T-helper 22 cell (primary cell): ENCODE data around the gene NDUFB11.

ENCODE experiments used
- DNase-seq: peaks from one replicate; pipeline ENCODE4 v3.0.0-alpha.2; 2020; ENCODE audit warnings: low read depth

NDUFB11 gene

DNA sequence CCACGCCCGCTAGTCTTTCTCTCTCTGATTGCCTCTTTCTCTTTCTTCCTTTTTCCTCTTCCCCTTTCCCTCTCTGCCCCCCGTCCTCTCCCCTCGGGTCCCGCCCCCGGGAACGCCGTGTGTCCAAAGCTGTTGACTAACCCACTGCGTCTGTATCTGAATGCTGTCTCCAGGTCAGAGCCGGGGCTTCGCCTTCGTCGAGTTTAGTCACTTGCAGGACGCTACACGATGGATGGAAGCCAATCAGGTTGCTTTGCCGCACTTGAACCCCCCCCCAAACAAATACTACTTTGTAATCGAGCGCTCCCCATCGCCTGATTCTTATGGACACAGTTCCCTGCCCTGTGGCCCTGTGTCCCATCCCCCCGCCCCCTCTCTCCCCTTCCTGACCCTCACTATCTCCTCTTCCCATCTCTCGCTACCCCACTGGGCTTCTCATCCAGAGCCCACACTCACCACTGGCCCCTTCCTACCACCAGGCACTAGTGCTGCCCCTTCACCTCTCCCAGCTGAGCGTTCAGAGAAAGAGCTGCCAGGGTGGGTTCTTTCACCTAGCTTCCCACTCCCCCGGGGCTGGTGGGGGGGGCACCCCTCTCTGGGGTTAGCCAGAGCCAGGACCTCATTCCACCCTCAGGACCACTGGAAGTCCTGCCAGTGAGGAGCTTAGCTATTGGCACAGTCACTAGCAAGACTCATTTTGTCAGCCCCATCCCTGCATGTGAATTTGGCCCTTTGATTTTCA is 30.5 kb upstream of the NDUFB11 start:
- no peak for DNase-seq

DNA sequence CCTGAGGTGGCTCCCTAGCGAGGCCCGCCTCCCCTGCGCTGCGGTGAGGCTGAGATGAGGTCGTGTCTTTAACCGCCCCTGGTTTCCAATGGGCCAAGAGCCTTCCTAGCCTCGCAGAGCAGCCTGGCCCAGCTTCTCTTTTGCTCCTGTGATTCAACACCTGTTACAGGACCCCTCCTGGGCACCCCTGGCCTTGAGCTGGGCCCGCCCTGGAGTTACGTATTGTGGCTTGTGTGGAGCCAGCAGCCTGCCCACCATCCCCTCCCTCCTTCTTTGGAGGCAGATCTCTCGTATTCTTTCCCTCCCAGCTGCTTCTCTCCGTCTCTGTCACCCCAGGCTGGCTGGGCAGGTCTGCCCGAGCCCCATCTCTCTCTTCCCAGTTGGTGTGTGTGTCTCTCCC is 29.9 kb upstream of the NDUFB11 start:
- no peak for DNase-seq

DNA sequence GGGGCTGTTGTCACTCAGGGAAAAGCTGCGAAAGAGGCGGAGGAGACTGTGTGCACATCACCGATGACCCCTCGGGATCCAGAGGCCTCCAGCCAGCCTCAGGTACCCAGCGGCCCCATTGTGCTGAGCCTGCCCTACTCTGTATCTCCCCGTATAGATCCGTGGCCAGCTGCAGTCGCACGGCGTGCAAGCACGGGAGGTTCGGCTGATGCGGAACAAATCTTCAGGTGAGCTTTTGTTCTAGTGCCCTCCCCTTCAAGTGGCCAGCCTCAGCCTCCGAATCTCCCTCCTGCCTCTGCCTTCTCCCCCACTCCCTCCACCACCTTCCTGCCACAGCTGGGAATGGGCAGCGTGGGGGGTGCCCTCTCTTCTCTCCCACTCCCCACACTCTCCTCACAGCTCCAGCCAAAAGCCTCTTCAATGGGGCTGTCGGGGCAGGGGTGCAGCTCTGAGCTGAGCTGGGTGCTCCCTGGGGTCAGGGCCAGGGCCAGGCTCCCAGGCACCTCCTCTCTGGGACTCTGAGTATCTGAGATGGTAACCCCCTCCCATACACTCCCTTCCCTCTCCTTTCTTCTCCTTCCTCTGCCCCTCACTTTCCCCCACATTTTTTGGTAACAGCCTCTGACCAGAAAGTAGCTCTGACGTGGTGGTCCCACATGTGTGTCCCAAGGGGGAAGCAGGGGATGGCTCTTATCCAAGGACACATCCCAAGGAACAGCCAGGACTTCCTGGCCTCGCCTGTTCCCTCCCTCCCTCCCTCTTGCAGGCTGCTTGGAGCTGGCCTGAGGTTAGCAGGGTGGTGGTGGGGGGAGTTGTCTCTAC is 28.7 kb upstream of the NDUFB11 start:
- no peak for DNase-seq

DNA sequence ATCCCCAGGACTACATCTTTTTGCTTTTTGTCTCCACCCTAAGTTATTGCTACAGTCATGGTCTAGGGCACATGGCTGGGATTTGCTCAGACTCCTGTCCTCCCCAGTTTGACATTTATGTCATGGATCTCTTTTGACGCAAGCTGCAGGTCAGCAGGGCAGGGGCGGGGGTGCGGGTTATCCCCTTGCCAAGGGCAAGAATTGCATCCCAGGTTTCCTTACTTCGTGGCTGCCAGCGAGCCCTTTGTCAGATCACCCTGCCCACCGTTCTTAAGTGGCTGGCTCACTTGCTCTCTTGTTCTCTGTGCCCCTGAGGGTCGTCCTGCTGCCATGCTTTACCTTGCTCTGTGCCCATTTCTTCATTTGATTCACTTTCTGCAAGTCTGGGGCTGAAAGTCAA is 28.0 kb upstream of the NDUFB11 start:
- no peak for DNase-seq

DNA sequence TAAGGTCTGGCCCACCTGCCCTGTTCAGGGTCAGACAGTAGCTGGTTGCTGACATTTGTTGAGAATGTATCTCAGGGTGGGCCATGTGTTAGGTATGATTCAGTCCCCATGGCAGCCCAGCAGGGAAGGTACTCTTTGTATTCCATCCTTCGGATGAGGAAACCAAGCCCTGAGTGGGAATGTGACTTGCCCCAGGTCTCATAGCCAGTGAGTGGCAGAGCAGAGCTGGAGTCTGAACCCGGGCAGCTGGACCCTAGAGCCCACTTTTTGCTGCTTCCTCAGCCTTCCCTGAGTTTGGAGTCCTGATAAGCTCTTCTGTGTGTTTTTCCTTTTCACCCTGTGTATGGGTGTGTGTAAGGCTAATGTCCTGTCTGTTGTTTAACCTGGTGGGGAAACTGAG is 27.5 kb upstream of the NDUFB11 start:
- DNase-seq = no peak

DNA sequence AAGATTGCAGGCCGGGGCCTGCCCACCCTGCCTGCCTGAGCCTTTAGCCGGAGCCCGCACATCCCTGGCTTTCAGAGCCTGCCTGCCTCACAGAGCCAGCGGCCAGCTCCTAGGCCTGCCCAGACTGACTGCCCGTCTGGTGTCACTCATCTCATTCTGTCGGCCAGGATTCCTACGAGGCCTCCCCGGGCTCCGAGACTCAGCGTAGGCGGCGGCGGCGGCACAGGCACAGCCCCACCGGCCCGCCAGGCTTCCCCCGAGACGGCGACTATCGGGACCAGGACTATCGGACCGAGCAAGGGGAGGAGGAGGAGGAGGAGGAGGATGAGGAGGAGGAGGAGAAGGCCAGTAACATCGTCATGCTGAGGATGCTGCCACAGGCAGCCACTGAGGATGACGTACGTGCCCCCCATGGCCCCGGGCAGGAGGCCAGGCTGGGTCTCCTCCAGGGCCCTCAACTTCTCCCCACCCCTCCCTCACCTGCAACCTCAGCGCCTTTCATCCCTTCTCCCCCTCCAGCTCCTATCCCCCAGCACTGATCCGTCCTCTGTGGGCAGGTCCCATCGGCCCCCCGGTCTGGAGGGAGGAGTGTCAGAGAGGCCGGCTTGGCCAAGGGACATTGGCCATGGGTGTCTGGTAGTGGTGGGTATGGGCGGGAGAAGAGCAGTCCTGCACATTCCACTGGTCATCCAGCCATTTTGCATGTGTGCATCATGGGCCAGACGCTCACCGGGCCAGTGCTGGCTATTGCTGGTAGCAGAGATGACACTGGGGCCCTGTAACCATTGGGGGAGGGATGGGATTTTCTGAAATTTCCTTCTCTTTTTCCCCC is 26.6 kb upstream of the NDUFB11 start:
- no peak for DNase-seq

DNA sequence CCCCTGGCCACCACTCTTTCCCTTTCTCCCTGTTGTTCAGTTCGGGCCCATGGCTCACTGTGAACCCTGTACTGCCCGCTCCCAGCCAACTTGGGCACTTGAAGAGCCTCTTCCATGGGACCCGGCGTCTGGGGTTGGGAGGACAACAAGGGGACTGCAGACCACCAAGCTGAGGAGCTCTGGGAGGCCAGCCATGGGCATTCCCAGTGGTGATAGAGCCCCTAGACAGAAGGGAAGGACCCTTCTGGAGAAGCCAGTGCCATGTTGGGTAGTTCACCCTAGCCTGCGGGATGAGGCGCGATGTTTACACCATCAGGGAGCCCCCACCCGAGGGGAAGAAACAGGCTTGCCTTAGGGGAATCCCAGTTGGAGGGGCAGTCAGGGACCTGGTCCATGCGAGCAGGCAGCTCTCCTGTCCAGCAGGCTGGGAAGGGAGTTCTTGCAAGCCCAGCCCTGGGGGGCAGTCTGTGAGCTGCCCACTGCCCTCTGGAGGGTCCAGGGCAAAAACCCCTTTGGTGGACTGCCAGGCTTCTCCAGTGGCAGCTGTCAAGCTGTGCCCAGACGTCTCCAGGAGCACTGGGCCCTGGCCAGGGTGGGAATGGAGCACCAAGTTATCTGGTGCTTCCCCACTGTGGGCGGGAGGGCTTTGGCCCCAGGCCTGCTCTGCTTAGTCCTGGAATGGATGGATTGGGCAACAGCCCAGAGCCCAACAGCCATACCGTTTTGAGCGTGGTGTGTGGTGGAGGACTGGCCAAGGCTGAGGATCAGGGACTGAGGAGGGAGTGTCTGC is 25.4 kb upstream of the NDUFB11 start:
- no peak for DNase-seq

DNA sequence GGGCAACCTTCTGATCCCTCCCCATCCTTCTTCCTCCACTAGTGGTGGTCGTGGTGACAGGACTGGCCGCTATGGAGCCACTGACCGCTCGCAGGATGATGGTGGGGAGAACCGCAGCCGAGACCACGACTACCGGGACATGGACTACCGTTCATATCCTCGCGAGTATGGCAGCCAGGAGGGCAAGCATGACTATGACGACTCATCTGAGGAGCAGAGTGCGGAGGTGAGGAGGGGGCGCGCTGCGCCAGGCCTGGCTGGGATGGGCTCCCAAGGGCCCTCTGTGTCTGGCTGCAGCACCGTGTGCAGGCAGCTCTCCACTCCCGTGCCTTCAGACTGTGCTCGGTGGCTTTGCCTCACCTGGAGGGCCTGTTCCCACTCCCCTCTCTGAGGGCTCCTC is 24.8 kb upstream of the NDUFB11 start:
- DNase-seq = no peak

DNA sequence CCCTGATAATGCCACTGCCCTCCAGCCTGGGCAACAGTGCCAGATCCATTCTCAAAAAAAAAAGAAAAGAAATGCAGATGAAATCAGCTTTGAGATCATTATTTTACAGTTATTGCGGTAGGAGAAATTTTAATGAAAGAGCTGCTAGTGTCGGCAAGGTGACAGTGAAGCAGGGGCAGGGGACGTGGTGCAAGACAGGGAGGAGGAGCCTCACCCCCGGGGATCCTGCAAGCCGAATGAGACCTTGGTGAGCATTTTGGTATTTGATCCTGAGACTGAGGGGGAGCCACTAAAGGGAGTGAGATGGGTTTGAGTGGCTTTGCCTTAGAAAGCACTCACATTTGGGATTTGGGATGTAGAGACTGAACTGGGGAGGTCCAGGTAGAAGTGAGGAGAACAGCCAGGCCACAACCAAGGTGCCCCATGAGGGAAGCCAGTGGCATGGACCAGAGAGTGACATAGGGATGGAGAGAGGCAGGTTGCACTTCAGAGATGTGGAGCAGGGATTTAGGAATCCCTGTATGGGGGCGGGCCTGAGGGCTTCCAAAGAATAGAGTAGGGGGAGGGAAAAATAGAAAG is 24.1 kb upstream of the NDUFB11 start:
- DNase-seq = no peak

DNA sequence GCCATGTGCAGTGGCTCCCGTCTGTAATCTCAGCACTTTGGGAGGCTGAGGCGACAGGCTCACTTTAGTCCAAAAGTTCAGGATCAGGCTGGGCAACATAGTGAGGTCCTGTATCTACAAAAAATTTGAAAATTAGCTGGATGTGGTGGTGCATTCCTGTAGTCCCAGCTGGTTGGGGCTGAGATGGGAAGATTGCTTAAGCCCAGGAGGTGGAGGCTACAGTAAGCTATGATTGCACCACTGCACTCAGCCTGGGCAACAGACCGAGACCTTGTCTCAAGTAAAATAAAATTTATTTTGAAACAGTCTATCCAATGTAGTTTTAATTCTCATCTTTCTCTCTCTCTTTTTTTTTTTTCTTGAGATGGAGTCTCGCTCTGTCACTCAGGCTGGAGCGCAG is 21.6 kb upstream of the NDUFB11 start:
- DNase-seq = no peak

DNA sequence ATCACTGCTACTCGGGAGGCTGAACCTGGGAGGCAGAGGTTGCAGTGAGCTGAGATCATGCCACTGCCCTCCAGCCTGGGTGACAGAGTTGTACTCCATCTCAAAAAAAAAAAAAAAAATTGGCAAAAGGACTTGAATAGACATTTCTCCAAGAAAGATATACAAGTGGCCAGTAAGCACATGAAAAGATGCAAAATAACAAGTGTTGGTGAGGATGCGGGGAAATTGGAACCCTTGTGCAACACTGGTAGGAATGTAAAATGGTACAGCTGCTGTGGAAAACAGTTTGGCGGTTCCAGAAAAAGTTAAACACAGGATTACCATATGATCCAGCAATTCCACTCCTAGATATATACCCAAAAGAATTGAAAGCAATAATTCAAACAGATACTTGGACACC is 19.9 kb upstream of the NDUFB11 start:
- DNase-seq = no peak

DNA sequence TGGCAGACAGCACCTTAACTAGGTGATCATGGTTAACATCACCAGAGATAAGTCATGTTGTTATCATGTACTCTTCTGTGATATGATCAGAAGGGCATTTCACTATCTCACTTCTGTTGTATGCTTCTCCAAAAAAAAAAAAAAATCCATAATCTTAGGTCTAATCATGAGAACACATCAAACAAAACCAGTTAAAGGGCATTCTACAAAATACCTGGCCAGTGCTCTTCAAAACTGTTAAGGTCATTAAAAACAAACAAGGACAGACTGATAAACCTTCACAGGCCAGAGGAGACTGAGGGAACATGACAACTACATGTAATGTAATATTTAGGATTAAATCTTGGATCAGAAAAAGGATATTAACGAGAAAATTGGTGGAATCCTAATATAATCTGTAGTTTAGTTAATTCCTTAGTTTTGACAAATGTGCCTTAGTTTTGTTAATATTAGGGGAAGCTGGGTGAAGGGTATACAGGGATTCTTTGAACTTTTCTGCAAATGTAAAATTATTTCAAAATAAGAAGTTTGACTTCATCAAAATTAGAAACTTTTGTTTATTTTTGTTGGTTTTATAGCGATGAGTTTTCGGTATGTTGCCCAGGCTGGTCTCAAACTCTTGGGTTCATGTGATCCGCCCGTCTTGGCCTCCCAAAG is 18.6 kb upstream of the NDUFB11 start:
- no peak for DNase-seq

DNA sequence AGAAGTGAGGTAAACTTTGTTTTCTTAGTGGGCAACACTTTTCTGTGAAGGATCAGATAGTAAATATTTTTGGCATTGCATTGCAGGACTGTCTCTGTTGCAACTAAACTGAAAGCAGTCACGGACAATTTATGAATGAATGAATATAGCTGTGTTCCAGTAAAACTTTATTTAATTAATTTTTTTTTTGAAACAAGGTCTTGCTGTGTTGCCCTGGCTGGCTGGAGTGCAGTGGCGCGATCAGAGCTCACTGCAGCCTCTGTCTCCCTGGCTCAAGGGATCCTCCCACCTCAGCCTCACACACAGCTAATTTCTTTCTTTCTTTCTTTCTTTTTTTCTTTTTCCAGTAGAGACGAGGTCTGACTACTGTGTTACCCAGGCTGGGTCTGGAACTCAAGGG is 16.3 kb upstream of the NDUFB11 start:
- DNase-seq = no peak

DNA sequence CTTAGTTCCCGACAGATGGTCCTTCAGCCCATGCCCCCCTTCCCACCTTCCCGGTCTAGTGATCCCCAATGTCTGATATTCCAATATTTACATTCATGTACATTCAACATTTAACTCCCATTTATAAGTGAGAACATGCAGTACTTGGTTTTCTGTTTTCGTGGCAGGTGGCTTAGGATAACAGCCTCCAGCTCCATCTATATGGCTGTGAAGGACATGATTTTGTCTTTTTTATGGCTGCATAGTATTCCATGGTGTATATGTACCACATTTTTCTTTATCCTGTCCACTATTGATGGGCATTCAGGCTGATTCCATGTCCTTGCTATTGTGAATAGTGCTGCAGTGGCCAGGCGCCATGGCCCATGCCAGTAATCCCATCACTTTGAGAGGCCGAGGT is 14.3 kb upstream of the NDUFB11 start:
- DNase-seq = no peak

DNA sequence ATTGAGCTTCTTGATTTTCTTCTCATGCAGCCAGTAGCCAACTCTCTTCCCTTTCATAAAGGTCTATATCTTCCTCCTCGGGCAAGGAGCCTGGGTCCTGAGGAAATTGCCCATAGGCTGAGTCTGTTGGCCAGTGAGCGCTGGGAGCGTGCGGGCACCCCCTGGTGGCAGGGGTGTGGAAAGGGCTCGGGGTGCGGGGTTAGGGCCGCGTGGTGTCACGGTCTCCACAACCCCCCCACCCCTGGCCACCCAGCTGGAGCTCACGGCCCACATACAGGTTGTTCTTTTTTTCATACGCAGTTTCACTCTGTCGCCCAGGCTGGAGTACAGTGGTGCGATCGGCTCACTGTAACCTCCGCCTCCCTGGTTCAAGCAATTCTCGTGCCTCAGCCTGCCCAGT is 13.6 kb upstream of the NDUFB11 start:
- no peak for DNase-seq

DNA sequence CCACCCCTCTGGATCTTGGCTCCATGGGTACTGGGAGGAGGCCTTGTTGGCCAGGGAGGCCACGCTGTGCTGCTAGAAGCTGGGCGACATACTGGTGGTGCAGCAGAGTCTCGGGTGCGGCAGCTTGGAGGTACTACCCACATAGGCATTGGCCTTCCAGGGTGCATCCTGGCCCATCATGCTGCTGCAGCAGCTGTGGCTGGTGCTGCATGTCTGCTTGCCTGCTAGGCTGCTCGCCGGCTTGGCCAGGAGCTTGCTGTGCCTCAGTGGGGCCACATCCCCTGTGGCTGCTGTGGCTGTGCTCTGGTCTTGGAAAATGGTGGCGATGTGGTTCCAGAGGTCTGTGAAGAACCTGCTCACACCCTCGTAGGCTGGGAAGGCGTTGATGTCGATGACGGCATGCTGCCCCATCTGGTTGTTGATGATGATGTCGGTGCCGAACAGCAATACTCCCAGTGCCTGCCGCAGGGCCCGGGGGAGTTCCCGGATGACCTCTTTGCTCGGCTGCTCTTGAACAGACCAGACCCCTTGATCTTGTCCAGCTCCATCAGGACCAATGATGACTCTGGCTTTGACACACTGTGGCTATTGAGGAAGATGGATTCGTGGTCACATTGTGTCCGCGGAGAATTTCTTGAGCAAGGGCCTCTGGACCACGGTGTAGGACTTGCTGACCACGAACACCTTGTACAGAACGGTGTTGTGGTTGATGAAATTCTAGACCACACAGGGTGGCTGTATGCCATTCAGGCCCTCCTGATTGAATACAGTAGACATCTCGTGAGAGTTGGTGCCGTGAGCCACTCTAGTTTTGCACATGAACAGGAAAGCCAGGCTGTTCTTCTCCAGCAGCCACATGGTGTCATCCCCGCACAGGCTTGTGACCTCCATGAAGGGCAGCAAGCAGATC is 12.4 kb upstream of the NDUFB11 start:
- DNase-seq = no peak

DNA sequence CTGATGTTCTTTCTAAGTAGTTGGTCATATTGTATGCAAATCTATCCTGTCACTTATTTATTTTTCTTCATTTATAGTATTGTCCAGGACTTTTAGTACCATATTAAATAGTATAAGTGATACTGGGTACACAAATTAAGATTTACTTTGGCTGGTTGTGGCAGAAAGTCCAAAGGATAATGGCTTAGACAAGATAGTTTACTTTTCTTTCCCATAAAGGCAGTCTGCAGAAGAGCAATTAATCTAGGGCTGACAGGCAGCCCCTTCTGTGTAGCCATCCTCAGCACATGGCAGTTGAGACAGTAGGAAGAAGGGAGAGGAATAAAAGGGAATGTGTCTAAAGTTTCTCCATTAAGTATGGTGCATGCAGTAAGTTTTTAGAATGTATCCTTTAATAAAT is 6.9 kb upstream of the NDUFB11 start:
- DNase-seq = no peak

DNA sequence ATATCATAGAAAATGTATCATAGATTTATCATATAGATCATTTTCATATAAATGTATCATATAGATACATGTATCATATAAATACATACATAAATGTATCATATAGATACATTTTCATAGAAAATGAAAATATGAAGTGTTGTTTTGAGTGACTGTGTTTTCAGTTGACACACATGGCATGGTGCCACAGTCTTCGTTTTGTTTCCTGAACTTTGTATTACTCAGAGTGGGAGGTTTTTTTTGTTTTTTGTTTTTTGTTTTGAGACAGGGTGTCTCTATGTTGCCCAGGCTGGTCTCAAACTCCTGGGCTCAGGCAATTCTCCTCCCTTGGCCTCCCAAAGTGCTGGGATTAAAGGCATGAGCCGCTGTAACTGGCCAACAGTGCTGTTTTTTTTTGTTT is 4.4 kb upstream of the NDUFB11 start:
- DNase-seq = no peak

DNA sequence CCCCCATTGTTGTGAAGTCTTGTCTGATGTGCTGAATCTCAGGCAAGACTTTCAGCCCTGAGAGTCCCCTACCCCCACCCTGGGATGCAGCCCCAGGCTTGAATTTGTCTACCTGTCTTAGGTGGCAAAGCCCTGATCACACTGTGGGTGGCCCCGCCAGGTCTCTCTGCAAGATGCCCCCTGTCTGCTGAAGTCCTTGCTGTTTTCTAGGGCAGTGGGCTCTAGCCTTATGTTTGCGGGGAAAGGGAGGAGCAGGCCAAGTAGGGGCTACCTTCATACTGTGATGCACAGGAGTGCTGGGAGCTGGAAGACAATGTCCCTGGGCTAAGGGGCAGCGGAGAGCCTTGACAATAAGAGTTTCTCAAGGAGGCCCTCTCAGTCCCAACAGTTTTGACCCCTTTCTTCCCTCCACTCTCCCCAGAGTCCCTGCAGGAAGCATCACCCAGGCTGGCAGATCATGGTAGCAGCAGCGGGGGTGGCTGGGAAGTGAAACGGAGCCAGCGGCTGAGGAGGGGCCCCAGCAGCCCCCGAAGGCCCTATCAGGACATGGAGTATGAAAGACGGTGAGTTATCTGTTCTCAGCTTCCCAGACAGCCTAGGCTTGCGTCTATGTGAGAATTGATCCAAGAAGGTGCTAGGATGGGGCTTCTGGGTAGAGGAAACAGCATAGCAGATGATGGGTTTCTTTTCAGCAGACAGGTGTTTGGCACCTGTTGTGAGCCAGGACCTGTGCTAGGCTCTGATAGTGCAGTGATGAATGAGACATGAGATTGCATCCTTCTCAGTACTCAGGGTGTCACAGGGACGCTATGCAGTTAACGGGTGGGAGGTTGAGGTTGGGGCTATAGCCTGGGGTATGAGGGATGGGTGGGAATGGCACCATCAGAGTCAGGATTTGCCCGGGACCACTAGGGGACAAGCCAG is 2.7 kb upstream of the NDUFB11 start:
- no peak for DNase-seq
